KMS-11 (cell line): ENCODE measurements around the gene TMEM170B.
A peak's percentile ranks its signal among the peaks of the same experiment; 100 is the strongest.

Experiments used
- H2AFZ ChIP-seq: fragments of 200-600 bp; sonication (generic); 2 replicates; pipeline ENCODE4 v1.6.1; 2016; ENCODE audit warnings: antibody characterized with exemption, mixed run types, low read depth
- H3K27ac ChIP-seq: fragments of 200-600 bp; sonication (generic); 2 replicates; pipeline ENCODE4 v1.6.1; 2016; ENCODE audit warnings: mild to moderate bottlenecking, mixed run types
- H3K27me3 ChIP-seq: fragments of 200-600 bp; sonication (generic); 2 replicates; pipeline ENCODE4 v1.6.1; 2017; ENCODE audit warnings: mild to moderate bottlenecking, low read depth, mixed run types, moderate library complexity; ENCODE audit not compliant: insufficient read depth
- H3K36me3 ChIP-seq: fragments of 200-600 bp; sonication (generic); 2 replicates; pipeline ENCODE4 v1.6.1; 2017; ENCODE audit warnings: mild to moderate bottlenecking, mixed run types; ENCODE audit not compliant: insufficient read depth
- H3K4me1 ChIP-seq: fragments of 200-600 bp; sonication (generic); 2 replicates; pipeline ENCODE4 v1.6.1; 2016; ENCODE audit warnings: mild to moderate bottlenecking, low read depth, mixed run types; ENCODE audit not compliant: poor library complexity, severe bottlenecking
- H3K4me2 ChIP-seq: fragments of 200-600 bp; sonication (generic); 2 replicates; pipeline ENCODE4 v1.7.0; 2016; ENCODE audit warnings: mild to moderate bottlenecking, mixed run types
- H3K4me3 ChIP-seq: fragments of 200-600 bp; sonication (generic); IDR thresholded peaks from 2 replicates; pipeline ENCODE4 v1.6.1; 2017; ENCODE audit warnings: low read depth, low read length, mixed read lengths; ENCODE audit not compliant: insufficient read depth
- H3K79me2 ChIP-seq: fragments of 200-600 bp; sonication (generic); 2 replicates; pipeline ENCODE4 v1.6.1; 2016; ENCODE audit warnings: low read depth, mixed run types; ENCODE audit not compliant: insufficient read depth
- H3K9ac ChIP-seq: fragments of 200-600 bp; sonication (generic); 2 replicates; pipeline ENCODE4 v1.6.1; 2016; ENCODE audit warnings: mild to moderate bottlenecking, mixed run types
- H4K20me1 ChIP-seq: fragments of 200-600 bp; sonication (generic); 2 replicates; pipeline ENCODE4 v1.6.1; 2016; ENCODE audit warnings: mild to moderate bottlenecking, mixed run types; ENCODE audit not compliant: insufficient read depth
- CTCF ChIP-seq: fragments of 200-600 bp; sonication (generic); conservative IDR thresholded peaks from 2 replicates; pipeline ENCODE4 v1.6.1; 2017; ENCODE audit warnings: low read depth, mild to moderate bottlenecking, antibody characterized with exemption, low read length, moderate library complexity, mixed read lengths

TMEM170B gene

GRCh38 chr6:11616200-11616611 is 78.7 kb downstream of the TMEM170B start:
- Histone ChIP-seq H3K27ac (no peak overlapping the region), H4K20me1 (no peaks in the 10 kb centered on the region), H2AFZ (no peak overlapping the region)

DNA sequence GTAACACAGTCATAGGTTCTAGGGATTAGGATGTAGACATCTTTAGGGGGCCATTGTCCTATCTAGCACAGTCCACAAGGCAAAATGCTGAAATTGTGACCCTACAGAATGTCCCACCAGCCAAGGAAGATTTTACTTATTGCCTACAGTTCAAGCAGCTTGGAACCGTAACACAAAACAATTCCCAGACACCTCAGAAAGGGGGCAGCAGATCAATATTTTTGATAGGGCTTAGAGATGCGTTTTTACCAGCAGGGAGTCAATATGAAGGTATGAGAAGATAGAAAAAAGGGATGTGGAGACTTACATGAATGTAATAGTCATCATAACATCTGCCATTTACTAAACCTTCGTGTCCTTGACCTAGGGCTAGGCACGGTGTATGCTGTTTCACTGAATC is 81.0 kb downstream of the TMEM170B start:
- H3K36me3 ChIP-seq = no peaks in the 10 kb centered on the region
- H2AFZ ChIP-seq = no peak overlapping the region
- H3K9ac ChIP-seq = no peak overlapping the region
- peak; percentile 33; the same call in 1 of the 2 replicates for TF ChIP-seq CTCF
- H3K4me3 ChIP-seq = no peak overlapping the region
- H3K4me1 ChIP-seq = no peaks in the 10 kb centered on the region
- H3K27me3 ChIP-seq = no peaks in the 10 kb centered on the region
- no peaks in the 10 kb centered on the region for H4K20me1 ChIP-seq
- no peak overlapping the region for H3K27ac ChIP-seq
- H3K4me2 ChIP-seq = no peak overlapping the region
- H3K79me2 ChIP-seq = no peaks in the 10 kb centered on the region

More at GRCh38 chr6:11616200-11616611, 78.7 kb downstream of the TMEM170B start:
- H3K4me2 ChIP-seq = no peak overlapping the region
- H3K9ac ChIP-seq = no peak overlapping the region
- H3K27me3 ChIP-seq = no peaks in the 10 kb centered on the region
- TF ChIP-seq CTCF = no peak
- H3K79me2 ChIP-seq = no peaks in the 10 kb centered on the region
- no peak overlapping the region for H3K4me3 ChIP-seq
- no peaks in the 10 kb centered on the region for H3K4me1 ChIP-seq
- no peaks in the 10 kb centered on the region for H3K36me3 ChIP-seq

DNA sequence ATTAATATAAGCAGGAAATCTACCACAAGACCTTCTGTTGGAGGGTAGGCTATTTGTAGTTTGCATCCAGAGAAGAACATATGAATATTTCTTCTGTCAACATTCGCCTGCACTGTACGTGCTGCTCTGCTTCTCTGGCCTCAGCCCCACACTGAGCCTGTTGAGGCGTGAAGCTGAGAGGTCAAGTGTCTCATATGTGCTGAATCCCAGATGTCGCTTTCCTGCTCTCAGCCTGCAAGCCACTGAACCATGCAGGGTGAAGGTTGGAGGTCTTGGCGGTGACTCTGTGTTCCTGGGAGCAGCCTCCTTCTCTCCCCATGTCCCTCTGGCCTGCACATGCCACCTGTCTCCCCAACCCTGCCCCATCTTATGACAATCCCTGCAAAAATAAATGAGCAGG is 83.6 kb downstream of the TMEM170B start:
- Histone ChIP-seq H4K20me1 (no peaks in the 10 kb centered on the region), H3K4me3 (no peak overlapping the region), H3K27me3 (no peaks in the 10 kb centered on the region), H3K79me2 (no peaks in the 10 kb centered on the region), H3K36me3 (no peaks in the 10 kb centered on the region), H3K4me2 (no peak overlapping the region), H3K9ac (no peak overlapping the region), H3K27ac (no peak overlapping the region), H2AFZ (no peak overlapping the region), H3K4me1 (no peaks in the 10 kb centered on the region)
- TF ChIP-seq CTCF = no peak

DNA sequence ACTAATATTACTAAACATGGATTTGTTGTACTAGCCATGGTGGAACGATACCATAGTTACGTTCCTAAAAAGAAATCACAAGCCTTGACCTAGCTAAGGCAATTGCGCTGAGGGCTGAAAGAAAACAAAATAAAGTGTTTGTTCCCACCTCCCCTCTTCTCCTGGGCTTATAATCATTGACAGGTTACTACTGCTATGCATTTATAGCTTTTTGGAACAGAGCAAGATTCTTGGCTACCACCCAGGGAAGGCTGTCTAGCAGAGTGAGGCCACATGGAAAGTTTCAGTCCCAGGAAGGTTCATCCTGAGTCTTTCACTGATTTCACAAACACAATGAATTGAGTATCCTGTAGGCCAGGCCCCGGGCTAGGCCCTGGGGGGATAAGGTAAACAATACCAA is 84.6 kb downstream of the TMEM170B start:
- Histone ChIP-seq H2AFZ (no peak overlapping the region), H3K4me1 (no peaks in the 10 kb centered on the region), H3K79me2 (no peaks in the 10 kb centered on the region), H3K27me3 (no peaks in the 10 kb centered on the region), H3K4me2 (no peak overlapping the region), H3K27ac (no peak overlapping the region), H3K4me3 (no peak overlapping the region), H4K20me1 (no peaks in the 10 kb centered on the region), H3K9ac (no peak overlapping the region), H3K36me3 (no peaks in the 10 kb centered on the region)
- no peak for TF ChIP-seq CTCF
